Measurements from ENCODE around the gene AGAP1. TPM values are rescaled to one million over a fixed set of nuclear protein-coding genes. Genes with fewer than 3 reads are reported as not detected.

AGAP1 gene
- total RNA-seq, 2 donors from 2014 or later = 32.8 to 34.7 TPM

DNA sequence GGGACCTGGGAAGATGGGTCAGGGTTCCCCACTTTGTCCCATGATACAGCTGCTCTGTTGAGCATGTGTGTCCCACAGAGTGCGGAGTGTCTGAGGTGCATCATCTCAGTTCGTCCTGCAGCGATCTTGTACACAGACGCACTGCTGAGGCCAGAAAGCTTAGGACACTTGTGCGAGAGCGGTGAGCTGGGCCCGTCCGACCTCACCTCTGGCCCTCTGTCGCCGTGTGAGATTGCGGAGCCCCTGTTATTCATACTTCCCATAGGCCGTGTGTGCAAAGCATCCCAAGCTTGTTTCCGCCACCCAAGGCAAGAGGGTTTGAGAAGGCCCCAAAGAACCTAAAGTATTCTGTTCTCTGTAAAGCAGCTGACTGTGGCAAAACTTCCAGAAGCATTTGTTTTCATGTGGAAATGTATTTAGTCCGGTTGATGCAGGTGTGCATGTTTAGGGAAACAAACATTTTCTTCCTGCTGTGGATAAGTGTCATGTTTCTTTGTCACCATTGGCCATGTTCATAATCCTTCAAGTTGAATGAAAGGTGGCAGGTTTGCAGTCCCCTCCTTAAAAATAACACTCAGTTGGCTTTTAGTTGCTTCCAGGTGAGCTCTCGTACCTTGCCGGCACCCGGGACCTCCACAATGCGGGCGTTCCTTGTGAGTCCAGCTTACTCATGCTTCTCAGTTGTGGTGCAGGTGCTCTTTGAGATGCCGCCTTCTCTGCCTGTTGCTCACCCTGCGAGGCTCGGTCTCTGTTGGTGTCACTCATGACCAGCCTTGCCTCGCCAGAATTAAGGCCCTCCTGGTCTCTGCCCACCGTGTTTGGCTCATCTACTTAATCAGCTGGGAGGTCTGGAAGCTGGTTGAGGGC is 5.3 kb downstream of the AGAP1 start:
- peaks cover 64% of the 10 kb centered on the region for H3K4me1 Mint-ChIP-seq
- no peaks in the 10 kb centered on the region for H3K9me3 ChIP-seq (ENCODE audit: control insufficient read depth, low read length)
- no peaks in the 10 kb centered on the region for H3K9me3 Mint-ChIP-seq
- H3K27me3 Mint-ChIP-seq (ENCODE audit: insufficient read depth) = peaks cover 12% of the 10 kb centered on the region
- no peak overlapping the region for H3K4me3 Mint-ChIP-seq
- H3K9ac ChIP-seq (ENCODE audit: extremely low read depth, low read length, poor library complexity, severe bottlenecking) = no peak overlapping the region
- peak overlapping the region; percentile 29 for H3K27ac Mint-ChIP-seq
- no peaks in the 10 kb centered on the region for H3K36me3 ChIP-seq (ENCODE audit: control insufficient read depth, insufficient read depth, low read length)
- 90 to 91% methylated on average over 22 to 24 of the region's 24 CpGs for WGBS, 2 experiments (ENCODE audit: insufficient coverage in 1 of 2, insufficient read length in 1 of 2)
- no peak overlapping the region for H3K4me3 ChIP-seq (ENCODE audit: low read length)
- H3K4me1 ChIP-seq (ENCODE audit: control insufficient read depth, insufficient read depth, low read length) = peaks cover 14% of the 10 kb centered on the region
- peaks cover 2% of the 10 kb centered on the region for H3K36me3 Mint-ChIP-seq (ENCODE audit: low read depth)
- H3K27me3 ChIP-seq (ENCODE audit: control insufficient read depth, insufficient read depth, low read length, poor library complexity, severe bottlenecking) = no peaks in the 10 kb centered on the region
- DNase-seq = peak; percentile 44
- no peak for TF ChIP-seq CTCF (conservative IDR thresholded peaks at IDR 0.05)
- no peak overlapping the region for H3K27ac ChIP-seq (ENCODE audit: low read depth, low read length)

GRCh38 chr2:235500110-235500760 is 6.4 kb downstream of the AGAP1 start:
- Histone ChIP-seq H3K4me3 (ENCODE audit: low read length) (no peak overlapping the region), H3K9ac (ENCODE audit: extremely low read depth, low read length, poor library complexity, severe bottlenecking) (no peak overlapping the region), H3K9me3 (ENCODE audit: control insufficient read depth, low read length) (no peaks in the 10 kb centered on the region), H3K4me1 (ENCODE audit: control insufficient read depth, insufficient read depth, low read length) (peaks cover 21% of the 10 kb centered on the region), H3K36me3 (ENCODE audit: control insufficient read depth, insufficient read depth, low read length) (no peaks in the 10 kb centered on the region), H3K27me3 (ENCODE audit: control insufficient read depth, insufficient read depth, low read length, poor library complexity, severe bottlenecking) (no peaks in the 10 kb centered on the region), H3K27ac (ENCODE audit: low read depth, low read length) (no peak overlapping the region)
- H3K27ac Mint-ChIP-seq = peak overlapping the region; percentile 71
- no peak for TF ChIP-seq CTCF (conservative IDR thresholded peaks at IDR 0.05)
- no peaks in the 10 kb centered on the region for H3K9me3 Mint-ChIP-seq
- H3K4me1 Mint-ChIP-seq = peaks cover 69% of the 10 kb centered on the region
- peak; percentile 44 for DNase-seq
- 91 to 94% methylated on average over 12 to 13 of the region's 13 CpGs for WGBS, 2 experiments (ENCODE audit: insufficient coverage in 1 of 2, insufficient read length in 1 of 2)
- H3K36me3 Mint-ChIP-seq (ENCODE audit: low read depth) = peaks cover 2% of the 10 kb centered on the region
- H3K4me3 Mint-ChIP-seq = no peak overlapping the region
- peaks cover 10% of the 10 kb centered on the region for H3K27me3 Mint-ChIP-seq (ENCODE audit: insufficient read depth)

GRCh38 chr2:235500761-235501672 is 7.2 kb downstream of the AGAP1 start:
- no peak overlapping the region for H3K9ac ChIP-seq (ENCODE audit: extremely low read depth, low read length, poor library complexity, severe bottlenecking)
- peak overlapping the region; percentile 55 for H3K27ac ChIP-seq (ENCODE audit: low read depth, low read length)
- no peaks in the 10 kb centered on the region for H3K9me3 Mint-ChIP-seq

More at GRCh38 chr2:235500761-235501672, 7.2 kb downstream of the AGAP1 start:
- Histone ChIP-seq H3K4me3 (ENCODE audit: low read length) (peak overlapping the region; percentile 44), H3K4me1 (ENCODE audit: control insufficient read depth, insufficient read depth, low read length) (peaks cover 22% of the 10 kb centered on the region), H3K9me3 (ENCODE audit: control insufficient read depth, low read length) (no peaks in the 10 kb centered on the region), H3K27me3 (ENCODE audit: control insufficient read depth, insufficient read depth, low read length, poor library complexity, severe bottlenecking) (no peaks in the 10 kb centered on the region), H3K36me3 (ENCODE audit: control insufficient read depth, insufficient read depth, low read length) (no peaks in the 10 kb centered on the region)
- Mint-ChIP-seq H3K36me3 (ENCODE audit: low read depth) (peaks cover 2% of the 10 kb centered on the region), H3K4me1 (peaks cover 66% of the 10 kb centered on the region), H3K27ac (peak overlapping the region; percentile 80), H3K27me3 (ENCODE audit: insufficient read depth) (peaks cover 6% of the 10 kb centered on the region), H3K4me3 (peak overlapping the region; percentile 28)
- WGBS, 2 experiments (ENCODE audit: insufficient coverage in 1 of 2, insufficient read length in 1 of 2) = 41 to 66% methylated on average over 8 to 17 of the region's 18 CpGs
- TF ChIP-seq CTCF (conservative IDR thresholded peaks at IDR 0.05) = no peak
- DNase-seq = peak; percentile 66

All from endodermal cell (in vitro differentiated cells).